Stimulated activated CD8-positive, alpha-beta memory T cell treated with anti-CD3 and anti-CD28 coated beads, Interleukin-15, amount 100 ng/mL, for 48 hours (primary cell): ENCODE measurements around the gene RNF212B.
A peak's percentile ranks its signal among the peaks of the same experiment; 100 is the strongest.

Experiments
- DNase-seq, 2 donors: peaks; one replicate each; pipeline ENCODE4 v3.0.0-alpha.2; 2020; ENCODE audit warnings: low read depth in 2 of 2

Gene RNF212B

DNA sequence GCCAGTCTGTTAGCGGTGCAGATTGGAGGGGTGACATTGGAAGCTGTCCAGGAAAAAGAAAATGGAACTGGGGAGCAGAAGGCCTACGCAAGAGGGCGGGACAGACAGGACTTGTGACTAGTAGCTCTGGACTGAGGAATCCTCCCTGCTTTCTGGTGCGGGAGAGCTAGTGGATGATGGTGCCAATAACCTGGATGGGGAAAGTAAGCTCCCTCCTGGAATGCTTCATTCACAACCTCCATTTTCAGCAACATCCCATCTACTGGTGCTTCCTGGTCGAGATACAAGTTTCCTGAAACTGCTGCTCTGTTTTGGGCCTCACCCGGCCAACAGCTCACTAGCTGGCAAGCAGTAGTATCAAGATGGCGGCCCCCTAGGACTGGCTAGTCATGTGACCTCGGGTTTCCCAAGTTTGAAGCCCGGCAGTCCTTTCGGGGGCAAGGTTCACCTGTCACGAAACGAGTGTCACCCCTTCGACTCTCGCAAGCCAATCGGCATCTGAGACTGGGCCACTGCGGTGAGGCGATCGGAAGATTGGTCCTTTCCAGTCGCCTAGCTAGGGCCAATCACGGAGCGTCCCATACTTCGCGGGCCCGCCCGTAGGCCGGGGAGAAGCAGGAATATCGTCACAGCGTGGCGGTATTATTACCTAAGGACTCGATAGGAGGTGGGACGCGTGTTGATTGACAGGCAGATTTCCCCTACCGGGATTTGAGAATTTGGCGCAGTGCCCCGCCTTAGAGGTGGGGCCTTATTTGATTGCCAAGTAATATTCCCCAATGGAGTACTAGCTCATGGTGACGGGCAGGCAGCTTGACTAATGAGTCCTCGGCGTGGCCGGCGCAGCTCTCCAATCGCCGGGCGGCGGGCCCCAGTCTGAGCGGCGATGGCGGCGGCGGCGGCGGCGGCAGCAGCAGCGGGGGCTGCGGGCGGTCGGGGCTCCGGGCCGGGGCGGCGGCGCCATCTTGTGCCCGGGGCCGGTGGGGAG is 83.1 kb downstream of the RNF212B start, which contains the start of gene PABPN1:
Gene PABPN1, plus strand, starts transcription at position 874 of the 988 bp plus-strand sequence. Its CDS starts 13 bp downstream, at position 887.
- DNase-seq = peak; percentile 95 to 97

DNA sequence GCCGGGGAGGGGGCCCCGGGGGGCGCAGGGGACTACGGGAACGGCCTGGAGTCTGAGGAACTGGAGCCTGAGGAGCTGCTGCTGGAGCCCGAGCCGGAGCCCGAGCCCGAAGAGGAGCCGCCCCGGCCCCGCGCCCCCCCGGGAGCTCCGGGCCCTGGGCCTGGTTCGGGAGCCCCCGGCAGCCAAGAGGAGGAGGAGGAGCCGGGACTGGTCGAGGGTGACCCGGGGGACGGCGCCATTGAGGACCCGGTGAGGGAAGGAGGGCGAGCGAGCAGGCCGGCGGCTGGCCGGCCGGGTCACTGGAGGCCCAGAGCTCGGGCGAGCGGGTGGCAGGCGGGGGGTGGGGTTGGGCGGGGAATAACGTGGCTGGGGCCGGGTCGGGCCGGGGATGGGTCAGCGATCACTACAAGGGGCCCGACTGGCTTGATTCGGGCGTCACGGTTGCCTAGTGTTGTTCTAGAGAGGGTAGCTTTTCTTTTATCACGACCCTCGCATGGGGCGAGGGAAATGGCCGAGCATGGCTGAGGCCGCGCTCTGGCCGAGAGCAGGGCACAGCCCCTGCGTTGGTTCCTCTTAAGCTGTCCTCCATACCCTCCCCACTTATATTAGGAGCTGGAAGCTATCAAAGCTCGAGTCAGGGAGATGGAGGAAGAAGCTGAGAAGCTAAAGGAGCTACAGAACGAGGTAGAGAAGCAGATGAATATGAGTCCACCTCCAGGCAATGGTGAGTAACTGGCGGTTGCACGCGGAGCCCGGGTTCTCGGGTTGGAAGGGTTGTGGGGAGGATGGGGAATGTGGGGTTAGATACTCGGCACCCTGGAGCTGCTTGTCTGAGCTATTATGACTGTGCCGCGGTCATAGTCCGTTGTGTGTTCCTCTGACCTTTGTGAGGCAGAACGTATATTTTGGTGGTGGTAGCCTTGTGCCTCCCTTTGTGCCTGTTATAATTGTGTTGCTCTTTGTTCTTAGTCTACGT is 84.1 kb downstream of the RNF212B start:
- peak; percentile 45 to 64 for DNase-seq
